ENCODE measurements around the gene PDE6A. TPM values are rescaled to one million over a fixed set of nuclear protein-coding genes. Genes with fewer than 3 reads are reported as not detected.

The PDE6A gene
- total and polyA plus RNA-seq, 9 of the 15 experiments (the other 6 are each of a cell fraction or from before 2014, with no cell fraction given), result 0.01 to 0.04 (median 0.01) TPM; not detected in 6

- TF ChIP-seq, protein P1, sequence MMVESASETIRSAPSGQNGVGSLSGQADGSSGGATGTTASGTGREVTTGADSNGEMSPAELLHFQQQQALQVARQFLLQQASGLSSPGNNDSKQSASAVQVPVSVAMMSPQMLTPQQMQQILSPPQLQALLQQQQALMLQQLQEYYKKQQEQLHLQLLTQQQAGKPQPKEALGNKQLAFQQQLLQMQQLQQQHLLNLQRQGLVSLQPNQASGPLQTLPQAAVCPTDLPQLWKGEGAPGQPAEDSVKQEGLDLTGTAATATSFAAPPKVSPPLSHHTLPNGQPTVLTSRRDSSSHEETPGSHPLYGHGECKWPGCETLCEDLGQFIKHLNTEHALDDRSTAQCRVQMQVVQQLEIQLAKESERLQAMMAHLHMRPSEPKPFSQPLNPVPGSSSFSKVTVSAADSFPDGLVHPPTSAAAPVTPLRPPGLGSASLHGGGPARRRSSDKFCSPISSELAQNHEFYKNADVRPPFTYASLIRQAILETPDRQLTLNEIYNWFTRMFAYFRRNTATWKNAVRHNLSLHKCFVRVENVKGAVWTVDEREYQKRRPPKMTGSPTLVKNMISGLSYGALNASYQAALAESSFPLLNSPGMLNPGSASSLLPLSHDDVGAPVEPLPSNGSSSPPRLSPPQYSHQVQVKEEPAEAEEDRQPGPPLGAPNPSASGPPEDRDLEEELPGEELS (CRISPR knock-in tag; IDR thresholded peaks at IDR 0.05; ENCODE audit: borderline replicate concordance), result no peak
- TF ChIP-seq POU5F1 (IDR thresholded peaks at IDR 0.05; ENCODE audit: borderline replicate concordance, low read depth, low read length, partially characterized antibody) (no peak), ILK (tag; IDR thresholded peaks at IDR 0.05; ENCODE audit: borderline replicate concordance, low read depth) (no peak), BHLHE40 (IDR thresholded peaks at IDR 0.05; ENCODE audit: low read length) (no peak), TAF9B (IDR thresholded peaks at IDR 0.05; ENCODE audit: partially characterized antibody) (peak; percentile 63), C11orf30 (IDR thresholded peaks at IDR 0.05; ENCODE audit: low read depth) (no peak), BRCA1 (IDR thresholded peaks at IDR 0.05) (no peak), BRCA1 (CRISPR knock-in tag; IDR thresholded peaks at IDR 0.05) (no peak), RBM17 (IDR thresholded peaks at IDR 0.05; ENCODE audit: borderline replicate concordance, low read depth, low read length) (no peak), SIX5 (IDR thresholded peaks at IDR 0.05; ENCODE audit: borderline replicate concordance in 1 of 2, insufficient read depth in 1 of 2, low read depth in 1 of 2, low read length in 2 of 2) (no peak), GATAD2B (IDR thresholded peaks at IDR 0.05; ENCODE audit: borderline replicate concordance) (peak; percentile 69; the same call in 1 of the 2 replicates), ZNF75A (CRISPR knock-in tag; IDR thresholded peaks at IDR 0.05) (no peak), KDM4B (IDR thresholded peaks at IDR 0.05; ENCODE audit: borderline replicate concordance in 2 of 2, low read depth in 1 of 2) (no peak), NFATC3 (IDR thresholded peaks at IDR 0.05) (0 out of 2 replicates have a peak, but pooled peaks have one; percentile 19), EP300 (IDR thresholded peaks at IDR 0.05; ENCODE audit: low read length) (peak; percentile 98), CREBBP (IDR thresholded peaks at IDR 0.05; ENCODE audit: low read depth, low read length) (no peak), IRF2 (CRISPR knock-in tag; IDR thresholded peaks at IDR 0.05) (no peak), HNRNPH1 (optimal IDR thresholded peaks at IDR 0.05; ENCODE audit: low read depth, low read length) (no peak), ARID1B (IDR thresholded peaks at IDR 0.05) (peak; percentile 92), ZNF197 (CRISPR knock-in tag; IDR thresholded peaks at IDR 0.05; ENCODE audit: low read depth) (no peak), ZNF780A (CRISPR knock-in tag; IDR thresholded peaks at IDR 0.05) (no peak), ZNF324 (CRISPR knock-in tag; IDR thresholded peaks at IDR 0.05) (no peak), RBBP5 (IDR thresholded peaks at IDR 0.05; ENCODE audit: borderline replicate concordance, insufficient read depth, low read length, poor library complexity, severe bottlenecking) (no peak), ELF2 (CRISPR knock-in tag; IDR thresholded peaks at IDR 0.05) (no peak)
- TF ChIP-seq, protein P2, sequence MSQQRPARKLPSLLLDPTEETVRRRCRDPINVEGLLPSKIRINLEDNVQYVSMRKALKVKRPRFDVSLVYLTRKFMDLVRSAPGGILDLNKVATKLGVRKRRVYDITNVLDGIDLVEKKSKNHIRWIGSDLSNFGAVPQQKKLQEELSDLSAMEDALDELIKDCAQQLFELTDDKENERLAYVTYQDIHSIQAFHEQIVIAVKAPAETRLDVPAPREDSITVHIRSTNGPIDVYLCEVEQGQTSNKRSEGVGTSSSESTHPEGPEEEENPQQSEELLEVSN (IDR thresholded peaks at IDR 0.05; ENCODE audit: borderline replicate concordance in 1 of 2, extremely low read depth in 1 of 2, insufficient read depth in 1 of 2, insufficient read length in 1 of 2, low read depth in 1 of 2, low read length in 1 of 2, poor library complexity in 1 of 2, severe bottlenecking in 1 of 2), result no peak
- TF ChIP-seq, protein P3, sequence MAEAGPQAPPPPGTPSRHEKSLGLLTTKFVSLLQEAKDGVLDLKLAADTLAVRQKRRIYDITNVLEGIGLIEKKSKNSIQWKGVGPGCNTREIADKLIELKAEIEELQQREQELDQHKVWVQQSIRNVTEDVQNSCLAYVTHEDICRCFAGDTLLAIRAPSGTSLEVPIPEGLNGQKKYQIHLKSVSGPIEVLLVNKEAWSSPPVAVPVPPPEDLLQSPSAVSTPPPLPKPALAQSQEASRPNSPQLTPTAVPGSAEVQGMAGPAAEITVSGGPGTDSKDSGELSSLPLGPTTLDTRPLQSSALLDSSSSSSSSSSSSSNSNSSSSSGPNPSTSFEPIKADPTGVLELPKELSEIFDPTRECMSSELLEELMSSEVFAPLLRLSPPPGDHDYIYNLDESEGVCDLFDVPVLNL (CRISPR knock-in tag; IDR thresholded peaks at IDR 0.05; ENCODE audit: low read depth), result no peak
Measured at GRCh38 chr5:149940077-149940574, 4.5 kb downstream of the PDE6A start (continued).
